Caki2 (cell line): ENCODE results near the gene RASGRF1. TPM values are rescaled to one million over a fixed set of nuclear protein-coding genes. Genes with fewer than 3 reads are reported as not detected.

Experiments used
- DNase-seq: peaks from one replicate; pipeline ENCODE4 v3.0.0-alpha.2; 2015; ENCODE audit warnings: low read depth
- in situ Hi-C: cut with HindIII; loops from 2 replicates; pipeline ENCODE4 v1.10.0; 2016; ENCODE audit warnings: low sequenced_read_pairs, low pct_unique_long_range_greater_than_20kb, mixed read lengths
- total RNA-seq: library from RNA; depleted of rRNA; stranded (reverse); fragments of >200 nt; shearing (Covaris generic); gene quantifications from 2 replicates; pipeline ENCODE4 v1.2.3, GENCODE V29; 2014; ENCODE audit warnings: low replicate concordance; rRNA removed

Gene RASGRF1
- total RNA-seq, 1 experiment from 2014 or later, result not detected

DNA sequence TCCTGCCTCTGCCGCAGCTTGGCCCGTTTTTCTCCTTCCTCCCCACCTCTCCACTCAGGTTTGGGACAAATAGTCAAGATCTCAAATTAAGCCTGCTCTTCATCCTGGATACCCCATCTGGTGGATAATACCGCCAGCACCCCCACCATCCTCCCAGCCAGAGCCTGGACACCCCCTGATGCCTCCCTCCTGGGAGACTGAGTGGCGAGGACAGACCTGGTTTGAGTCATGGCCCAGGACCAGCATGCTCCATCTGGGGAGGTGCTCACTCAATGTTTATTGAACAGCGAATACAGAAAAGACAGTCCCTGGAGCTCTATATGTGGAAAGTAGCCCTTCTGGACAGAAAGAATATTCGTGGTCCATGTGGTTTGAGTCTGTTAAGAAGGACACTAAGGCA is 169.1 kb downstream of the RASGRF1 start:
- no peak for DNase-seq
- in situ Hi-C loops, result no loop called here

DNA sequence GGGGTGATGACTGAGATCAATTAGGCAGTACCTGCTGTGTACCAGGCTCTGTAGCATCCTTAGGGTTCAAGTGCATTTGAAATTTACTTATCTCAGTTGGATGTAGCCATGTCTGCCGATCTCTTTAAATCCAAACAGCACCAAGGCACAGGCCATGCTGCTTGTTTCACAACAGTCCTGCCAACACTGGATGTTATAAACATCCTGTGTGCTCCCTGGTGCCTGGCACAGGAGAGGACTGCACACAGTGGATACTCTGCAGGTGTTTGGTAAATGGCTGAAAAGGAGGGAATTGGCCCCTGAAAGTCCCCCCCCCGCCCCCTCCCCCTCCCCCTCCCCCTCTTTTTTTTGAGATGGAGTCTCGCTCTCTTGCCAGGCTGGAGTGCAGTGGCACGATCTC is 172.7 kb downstream of the RASGRF1 start:
- DNase-seq, result no peak
- in situ Hi-C loops, result no loop called here

DNA sequence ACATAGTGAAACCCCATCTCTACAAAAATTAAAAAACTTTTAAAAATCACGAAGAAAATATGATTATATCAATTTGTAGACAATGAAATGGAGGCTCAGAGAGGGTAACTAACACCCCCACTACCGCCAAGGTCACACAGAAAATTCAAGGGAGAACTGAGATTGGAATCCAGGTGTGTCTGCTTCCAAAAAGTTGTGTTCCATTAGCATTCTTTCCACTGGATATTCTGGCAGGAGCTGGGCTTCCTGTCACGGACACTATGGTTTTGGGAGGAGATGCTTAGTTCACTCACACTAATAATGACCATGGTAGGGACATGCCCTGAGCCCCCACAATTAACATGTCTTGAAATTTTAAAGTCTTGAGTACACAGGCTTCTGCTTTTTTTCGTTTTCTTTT is 174.5 kb downstream of the RASGRF1 start:
- in situ Hi-C loops, result no loop called here
- no peak for DNase-seq

- in situ Hi-C loops, result no loop called here
- no peak for DNase-seq
Measured at GRCh38 chr15:78915341-78916087, 175.1 kb downstream of the RASGRF1 start.

DNA sequence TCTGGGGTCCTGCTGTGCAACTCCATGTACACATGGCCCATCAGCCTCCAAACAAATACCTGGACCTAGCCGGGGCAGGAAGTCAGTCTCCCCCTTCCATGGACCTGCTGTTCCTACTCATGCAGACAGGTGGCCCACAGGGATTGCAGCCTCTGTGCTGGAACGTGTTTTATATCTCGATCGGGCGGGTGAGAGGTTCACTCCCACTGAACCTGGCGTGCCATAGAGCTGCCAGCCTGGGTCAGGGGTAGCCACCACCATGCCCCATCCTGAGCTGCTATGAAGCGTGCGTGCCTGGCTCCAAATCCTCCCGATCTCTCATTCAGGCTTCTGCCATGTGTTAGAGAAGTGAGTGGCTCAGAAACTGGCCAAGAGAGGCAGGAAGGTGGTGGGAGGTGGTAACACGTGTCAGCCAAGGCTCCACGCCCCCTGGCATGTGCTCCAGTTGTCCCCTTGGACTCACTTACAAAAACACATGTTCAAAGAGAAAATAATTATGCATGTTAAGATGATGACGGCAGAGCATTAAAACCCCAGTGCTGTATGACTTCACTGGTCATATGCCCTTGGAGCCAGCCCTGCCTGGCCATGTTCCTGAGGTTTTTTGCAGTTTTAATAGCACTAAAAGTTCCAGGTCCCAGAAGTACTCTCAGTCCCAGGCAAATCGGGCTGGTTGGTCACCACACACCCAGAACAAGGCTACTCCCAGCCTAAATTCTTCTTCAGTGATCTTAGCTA is 176.4 kb downstream of the RASGRF1 start:
- in situ Hi-C loops, result no loop called here
- no peak for DNase-seq

- no peak for DNase-seq
- in situ Hi-C loops, result no loop called here
Measured at GRCh38 chr15:78913012-78913411, 177.6 kb downstream of the RASGRF1 start.

DNA sequence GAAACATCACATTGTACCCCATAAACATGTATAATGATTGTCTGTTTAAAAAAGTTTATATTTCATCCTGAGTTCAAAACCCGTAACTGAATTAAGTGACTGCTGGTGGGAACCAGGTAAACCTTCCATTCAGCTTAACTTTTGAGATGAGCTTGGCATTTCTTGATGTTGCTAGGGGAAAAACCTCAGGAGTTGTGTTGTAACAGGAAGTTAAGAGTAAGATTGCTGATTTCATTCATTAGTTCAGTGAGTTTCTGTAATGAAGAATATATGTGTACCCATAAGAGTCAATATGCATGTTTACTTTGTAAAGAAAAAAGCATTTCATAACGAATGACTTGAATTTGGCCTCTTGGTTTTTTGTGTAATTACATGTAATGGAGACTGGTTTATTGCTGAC is 178.3 kb downstream of the RASGRF1 start:
- DNase-seq, result no peak
- in situ Hi-C loops, result no loop called here

- in situ Hi-C loops, result no loop called here
- DNase-seq, result no peak
Measured at GRCh38 chr15:78910271-78910670, 180.3 kb downstream of the RASGRF1 start.

Other genes with a start within 250 kb of the RASGRF1 start
- 373 and 495 TPM in 2 replicates for gene MORF4L1, start 217.9 kb downstream of the RASGRF1 start, total RNA-seq
- 123 and 130 TPM in 2 replicates for gene CTSH, start 145.7 kb downstream of the RASGRF1 start, total RNA-seq
- not detected in 2 replicates for gene ANKRD34C, start 191.9 kb upstream of the RASGRF1 start, total RNA-seq
- 81.7 and 83.1 TPM in 2 replicates for gene TMED3, start 220.3 kb upstream of the RASGRF1 start, total RNA-seq